Panc1 (cell line): Measurements from ENCODE around the gene SRF. TPM values are rescaled to one million over a fixed set of nuclear protein-coding genes. Genes with fewer than 3 reads are reported as not detected.

Source experiments
- ATAC-seq: fragments of 200-7000 bp; cut with Tn5 transposase; 2 replicates; pipeline ENCODE4 v1.9.1; 2020; ENCODE audit warnings: mild to moderate bottlenecking, moderate library complexity
- BruUV-seq: library from RNA; stranded (reverse); fragments of 400-500 nt; replicated peaks from 2 replicates; lab custom pipeline; 2021; lab: Mats Ljungman, UMichigan
- CTCF ChIA-PET: fragments of 300-600 bp; sonication (Branson Sonifier 250); formaldehyde crosslinking; loops from one replicate; lab custom pipeline; 2022; ENCODE audit warnings: antibody characterized with exemption; lab: Charles Lee
- POLR2A ChIA-PET: fragments of 300-600 bp; sonication (Branson Sonifier 250); formaldehyde crosslinking; loops from one replicate; lab custom pipeline; 2022; ENCODE audit warnings: antibody characterized with exemption; lab: Charles Lee
- DNase-seq: peaks from one replicate; pipeline ENCODE4 v3.0.0-alpha.2; 2010; ENCODE audit warnings: low read depth, low spot score
- H3K27ac ChIP-seq: 2 replicates; pipeline ENCODE4 v1.5.1; 2011; ENCODE audit warnings: mild to moderate bottlenecking, low read length, inconsistent platforms
- H3K27me3 ChIP-seq: fragments of 200-500 bp; sonication (Bioruptor generic); 2 replicates; pipeline ENCODE4 v1.6.0; 2014; ENCODE audit warnings: low read length, inconsistent platforms; ENCODE audit not compliant: control insufficient read depth, insufficient read depth
- H3K36me3 ChIP-seq: fragments of 200-500 bp; sonication (Bioruptor generic); 2 replicates; pipeline ENCODE4 v1.5.1; 2014; ENCODE audit warnings: inconsistent platforms, mild to moderate bottlenecking, low read length, moderate library complexity; ENCODE audit not compliant: control insufficient read depth, insufficient read depth
- H3K4me1 ChIP-seq: 2 replicates; pipeline ENCODE4 v1.5.1; 2011; ENCODE audit warnings: inconsistent platforms, mild to moderate bottlenecking, low read length, moderate library complexity; ENCODE audit not compliant: control insufficient read depth, insufficient read depth
- H3K4me3 ChIP-seq, 2 experiments: 2 replicates each; pipeline ENCODE4 v1.5.1; 2011 to 2012; ENCODE audit warnings: low read depth in 2 of 2, low read length in 2 of 2, mild to moderate bottlenecking in 2 of 2, inconsistent platforms in 1 of 2, moderate library complexity in 1 of 2
- H3K9me3 ChIP-seq: fragments of 200-500 bp; sonication (Bioruptor generic); 2 replicates; pipeline ENCODE4 v1.5.1; 2014; ENCODE audit warnings: low read depth, mild to moderate bottlenecking, inconsistent platforms, low read length, moderate library complexity; ENCODE audit not compliant: control insufficient read depth, insufficient read depth
- POLR2AphosphoS5 ChIP-seq: IDR thresholded peaks from 2 replicates; pipeline ENCODE4 v1.6.1; 2012; ENCODE audit warnings: mild to moderate bottlenecking, low read depth, low read length, moderate library complexity
- SIN3A ChIP-seq: IDR thresholded peaks from 2 replicates; pipeline ENCODE4 v1.6.1; 2012; ENCODE audit warnings: low read depth, mild to moderate bottlenecking, low read length, moderate library complexity, borderline replicate concordance; ENCODE audit not compliant: insufficient read depth
- TCF7L2 ChIP-seq: IDR thresholded peaks from 2 replicates; pipeline ENCODE4 v1.6.1; 2011; ENCODE audit warnings: mild to moderate bottlenecking, low read depth, low read length, inconsistent platforms
- in situ Hi-C: cut with HindIII; loops from 2 replicates; pipeline ENCODE4 v1.10.0; 2016; ENCODE audit warnings: low sequenced_read_pairs, low pct_unique_long_range_greater_than_20kb
- intact Hi-C: fragments of 100-400 bp; cut with micrococcal nuclease; formaldehyde crosslinking; loops from one replicate; pipeline ENCODE4 v1.10.0; 2022; ENCODE audit not compliant: unreplicated experiment
- total RNA-seq: library from RNA; stranded (reverse); gene quantifications from one replicate; pipeline ENCODE4 v1.2.1, GENCODE V29; 2021; ENCODE audit not compliant: unreplicated experiment
- TF ChIP-seq, protein P1 (sequence below), 2 experiments: IDR thresholded peaks; 2 replicates each; pipeline ENCODE4 v1.6.1; 2011 to 2012; ENCODE audit warnings: low read depth in 2 of 2, control low read depth in 1 of 2, low read length in 1 of 2, mild to moderate bottlenecking in 1 of 2, moderate library complexity in 1 of 2; ENCODE audit not compliant: insufficient read depth in 1 of 2
- TF ChIP-seq, protein P2 (sequence below): fragments of 450-650 bp; IDR thresholded peaks from 2 replicates; pipeline ENCODE4 v1.5.1; 2017; ENCODE audit warnings: mild to moderate bottlenecking

SRF gene
- total RNA-seq, 1 experiment from 2014 or later, result 48.9 TPM

DNA sequence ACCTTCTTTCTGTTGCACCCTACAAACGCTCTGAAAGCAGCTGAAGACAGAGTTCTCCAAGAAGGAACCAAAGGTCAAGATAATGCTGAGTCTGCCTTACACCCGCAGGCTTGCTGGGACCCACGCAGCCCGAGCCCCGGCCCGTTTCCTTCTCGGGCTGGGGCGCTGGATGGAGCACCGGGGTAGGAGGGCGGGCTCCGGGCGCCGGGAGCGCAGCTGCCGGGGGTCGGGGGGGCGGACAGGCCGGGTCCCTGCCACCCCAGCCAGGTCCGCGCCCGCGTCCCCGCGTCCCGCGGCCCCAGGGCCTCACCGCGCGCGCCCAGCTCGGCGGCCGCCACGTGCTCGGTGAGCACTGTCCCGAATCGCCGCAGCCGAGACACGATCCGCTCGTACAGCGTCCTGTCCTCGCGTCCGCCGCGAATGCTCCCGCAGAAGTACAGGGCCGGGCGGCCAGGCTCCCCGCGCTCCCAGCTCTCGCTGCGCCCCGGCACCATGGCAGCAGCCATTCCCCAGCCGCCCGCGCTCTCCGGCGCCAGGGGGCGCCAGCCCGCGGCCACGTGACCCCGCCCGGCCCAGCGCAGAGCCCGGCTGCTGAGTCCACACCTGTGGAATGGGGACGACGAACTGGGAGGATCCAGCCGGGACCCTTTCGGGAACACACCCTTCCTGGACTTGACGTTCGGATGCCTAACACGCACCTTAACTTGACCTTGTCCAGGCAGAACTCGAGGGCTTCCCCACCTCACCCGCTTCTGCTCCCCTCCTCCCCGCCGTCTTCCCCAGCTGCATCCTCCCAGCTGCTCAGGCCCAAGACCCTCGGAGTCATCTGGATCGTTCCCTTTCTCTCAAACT is 58.1 kb downstream of the SRF start, which contains the start of gene DNPH1:
DNPH1 (minus strand) TSS at position 531 of the 852 bp plus-strand sequence; CDS start at position 506, 25 bp downstream.
- Histone ChIP-seq H3K27me3 (peaks cover 3% of the 10 kb centered on the region; the same call in 1 of the 2 replicates), H3K36me3 (no peaks in the 10 kb centered on the region), H3K4me3 (peak within 1 kb of the TSS; percentile 52 to 78), H3K9me3 (no peaks in the 10 kb centered on the region), H3K27ac (peak within 1 kb of the TSS; percentile 78), H3K4me1 (no peaks in the 10 kb centered on the region)
- ATAC-seq (peak; percentile 98), DNase-seq (no peak)
- ChIA-PET CTCF (interaction anchor here (0.5 to 0.7 kb wide), 5 partner anchors 9 to 356 kb away, joined by 3 to 9 read pairs (median 3); no protein-coding TSS in a partner anchor), POLR2A (interaction anchor here (0.6 kb wide), 2 partner anchors 62 to 71 kb away, joined by 3 to 4 read pairs; no protein-coding TSS in a partner anchor)
- no TSS peak for BruUV-seq
- in situ Hi-C loops, result no loop called here
- intact Hi-C loops, result no loop called here
- TF ChIP-seq SIN3A, result no peak
- TF ChIP-seq POLR2AphosphoS5, result peak; percentile 67
- no peak for TF ChIP-seq TCF7L2
- TF ChIP-seq, protein P1, sequence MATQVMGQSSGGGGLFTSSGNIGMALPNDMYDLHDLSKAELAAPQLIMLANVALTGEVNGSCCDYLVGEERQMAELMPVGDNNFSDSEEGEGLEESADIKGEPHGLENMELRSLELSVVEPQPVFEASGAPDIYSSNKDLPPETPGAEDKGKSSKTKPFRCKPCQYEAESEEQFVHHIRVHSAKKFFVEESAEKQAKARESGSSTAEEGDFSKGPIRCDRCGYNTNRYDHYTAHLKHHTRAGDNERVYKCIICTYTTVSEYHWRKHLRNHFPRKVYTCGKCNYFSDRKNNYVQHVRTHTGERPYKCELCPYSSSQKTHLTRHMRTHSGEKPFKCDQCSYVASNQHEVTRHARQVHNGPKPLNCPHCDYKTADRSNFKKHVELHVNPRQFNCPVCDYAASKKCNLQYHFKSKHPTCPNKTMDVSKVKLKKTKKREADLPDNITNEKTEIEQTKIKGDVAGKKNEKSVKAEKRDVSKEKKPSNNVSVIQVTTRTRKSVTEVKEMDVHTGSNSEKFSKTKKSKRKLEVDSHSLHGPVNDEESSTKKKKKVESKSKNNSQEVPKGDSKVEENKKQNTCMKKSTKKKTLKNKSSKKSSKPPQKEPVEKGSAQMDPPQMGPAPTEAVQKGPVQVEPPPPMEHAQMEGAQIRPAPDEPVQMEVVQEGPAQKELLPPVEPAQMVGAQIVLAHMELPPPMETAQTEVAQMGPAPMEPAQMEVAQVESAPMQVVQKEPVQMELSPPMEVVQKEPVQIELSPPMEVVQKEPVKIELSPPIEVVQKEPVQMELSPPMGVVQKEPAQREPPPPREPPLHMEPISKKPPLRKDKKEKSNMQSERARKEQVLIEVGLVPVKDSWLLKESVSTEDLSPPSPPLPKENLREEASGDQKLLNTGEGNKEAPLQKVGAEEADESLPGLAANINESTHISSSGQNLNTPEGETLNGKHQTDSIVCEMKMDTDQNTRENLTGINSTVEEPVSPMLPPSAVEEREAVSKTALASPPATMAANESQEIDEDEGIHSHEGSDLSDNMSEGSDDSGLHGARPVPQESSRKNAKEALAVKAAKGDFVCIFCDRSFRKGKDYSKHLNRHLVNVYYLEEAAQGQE (IDR thresholded peaks at IDR 0.05; ENCODE audit: insufficient read depth in 1 of 2, low read depth in 2 of 2, low read length in 1 of 2), result no peak
- TF ChIP-seq, protein P2, sequence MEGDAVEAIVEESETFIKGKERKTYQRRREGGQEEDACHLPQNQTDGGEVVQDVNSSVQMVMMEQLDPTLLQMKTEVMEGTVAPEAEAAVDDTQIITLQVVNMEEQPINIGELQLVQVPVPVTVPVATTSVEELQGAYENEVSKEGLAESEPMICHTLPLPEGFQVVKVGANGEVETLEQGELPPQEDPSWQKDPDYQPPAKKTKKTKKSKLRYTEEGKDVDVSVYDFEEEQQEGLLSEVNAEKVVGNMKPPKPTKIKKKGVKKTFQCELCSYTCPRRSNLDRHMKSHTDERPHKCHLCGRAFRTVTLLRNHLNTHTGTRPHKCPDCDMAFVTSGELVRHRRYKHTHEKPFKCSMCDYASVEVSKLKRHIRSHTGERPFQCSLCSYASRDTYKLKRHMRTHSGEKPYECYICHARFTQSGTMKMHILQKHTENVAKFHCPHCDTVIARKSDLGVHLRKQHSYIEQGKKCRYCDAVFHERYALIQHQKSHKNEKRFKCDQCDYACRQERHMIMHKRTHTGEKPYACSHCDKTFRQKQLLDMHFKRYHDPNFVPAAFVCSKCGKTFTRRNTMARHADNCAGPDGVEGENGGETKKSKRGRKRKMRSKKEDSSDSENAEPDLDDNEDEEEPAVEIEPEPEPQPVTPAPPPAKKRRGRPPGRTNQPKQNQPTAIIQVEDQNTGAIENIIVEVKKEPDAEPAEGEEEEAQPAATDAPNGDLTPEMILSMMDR, result peak; percentile 97

DNA sequence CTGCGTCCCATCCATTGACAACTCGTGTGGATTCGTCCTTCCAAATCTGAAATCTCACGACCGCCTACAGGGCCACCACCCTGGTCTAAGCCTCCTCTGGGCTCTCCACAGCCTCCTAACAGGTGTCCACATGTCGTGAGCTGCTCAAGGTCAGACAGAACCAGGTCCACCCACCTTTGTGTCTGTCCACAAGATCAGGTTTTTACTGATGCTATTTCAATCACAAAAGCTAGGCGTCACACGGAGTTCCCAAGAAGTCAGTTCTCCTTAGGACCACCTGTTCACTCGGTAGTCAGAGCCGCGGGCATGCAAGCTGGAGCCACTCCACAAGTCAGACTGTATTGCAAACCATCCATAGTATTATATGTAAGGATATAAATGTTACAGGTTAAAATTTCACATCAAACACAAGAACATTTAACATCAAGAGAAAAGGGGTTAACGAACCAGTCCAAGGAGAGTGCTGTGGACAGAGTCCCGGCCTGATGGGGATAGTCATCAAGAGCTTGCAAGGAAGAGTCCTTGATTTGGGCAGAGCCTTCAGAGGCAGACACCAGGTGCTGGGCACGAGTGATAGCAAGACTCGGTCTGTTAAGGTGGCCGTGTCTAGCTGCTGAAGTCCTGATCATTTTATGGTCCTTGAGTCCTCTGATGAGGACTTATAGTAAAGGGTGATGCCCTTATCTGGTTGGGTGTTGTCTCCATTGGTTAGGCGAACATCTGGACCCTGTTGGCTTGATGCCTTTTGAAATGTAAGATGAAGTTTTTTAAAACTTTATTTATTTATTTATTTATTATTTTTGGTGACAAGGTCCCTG is 58.9 kb downstream of the SRF start:
- intact Hi-C loops, result no loop called here
- Histone ChIP-seq H3K27me3 (peaks cover 3% of the 10 kb centered on the region; the same call in 1 of the 2 replicates), H3K4me3 (no peak overlapping the region; a peak in 1 of 4 replicates), H3K27ac (0 out of 2 replicates have a peak overlapping the region, but pooled peaks have one; percentile 21), H3K36me3 (no peaks in the 10 kb centered on the region), H3K4me1 (no peaks in the 10 kb centered on the region), H3K9me3 (no peaks in the 10 kb centered on the region)
- ATAC-seq, result no peak
- DNase-seq, result no peak
- TF ChIP-seq, protein P1 (IDR thresholded peaks at IDR 0.05; ENCODE audit: insufficient read depth in 1 of 2, low read depth in 2 of 2, low read length in 1 of 2), result no peak
- in situ Hi-C loops, result no loop called here
- CTCF ChIA-PET, result interaction anchor here (0.6 kb wide), 1 partner anchor 18 kb away, joined by 3 read pairs; no protein-coding TSS in a partner anchor
- BruUV-seq, result no TSS peak
- POLR2A ChIA-PET, result interaction anchor here (0.6 kb wide), 2 partner anchors 71 to 74 kb away, joined by 3 read pairs; no protein-coding TSS in a partner anchor
